A172 (cell line): ENCODE data around the gene RNF19B. TPM values are rescaled to one million over a fixed set of nuclear protein-coding genes. Genes with fewer than 3 reads are reported as not detected.
"Not testable (repeated sequence)": the region's sequence is repeated elsewhere in the genome, so short reads cannot be mapped to it uniquely, and the experiment has no call there.

Source experiments
- DNase-seq: peaks from one replicate; pipeline ENCODE4 v3.0.0-alpha.2; 2015; ENCODE audit warnings: low spot score
- total RNA-seq: library from RNA; depleted of rRNA; stranded (reverse); fragments of >200 nt; shearing (Covaris generic); gene quantifications from 2 replicates; pipeline ENCODE4 v1.2.3, GENCODE V29; 2014

Gene RNF19B
- total RNA-seq, 1 experiment from 2014 or later, result 7.9 TPM

DNA sequence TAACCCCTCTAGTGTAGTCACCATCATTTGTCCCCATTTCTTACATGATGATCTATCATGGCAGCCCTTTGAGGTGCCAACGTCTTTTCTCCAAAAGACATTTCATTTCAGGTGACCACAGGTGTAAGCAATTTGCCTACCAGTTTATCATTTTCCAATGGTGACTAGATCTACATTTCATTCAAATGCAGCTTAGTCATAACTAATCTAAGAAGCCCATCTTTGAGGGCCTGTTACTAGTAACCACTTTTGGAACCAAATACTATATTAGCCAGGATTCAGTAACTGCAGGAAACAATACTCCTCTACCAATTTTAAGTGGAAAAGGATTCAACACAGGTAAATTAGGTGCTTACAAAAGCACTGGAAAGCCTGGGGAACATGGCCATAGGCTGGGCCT lies 32.8 kb downstream of the RNF19B start:
- no peak for DNase-seq

DNA sequence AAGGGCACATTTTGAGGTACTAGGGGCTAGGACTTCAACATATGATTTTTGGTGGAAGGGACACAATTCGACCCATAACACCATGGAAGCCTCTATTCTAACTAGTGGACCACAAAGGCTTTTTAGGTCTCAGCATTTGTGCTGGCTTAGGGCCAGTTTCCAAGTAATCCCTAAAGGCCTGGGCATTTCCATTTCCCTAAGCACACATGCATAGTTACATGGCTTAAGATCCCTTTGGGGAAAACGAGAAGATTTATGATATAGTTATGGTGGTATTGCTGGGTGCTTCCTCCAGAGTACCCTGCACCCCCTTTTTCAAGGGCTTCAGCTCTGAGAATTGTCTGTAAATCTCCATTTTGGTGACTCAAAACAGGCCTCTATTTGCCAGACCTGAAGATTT lies 35.2 kb downstream of the RNF19B start:
- no peak for DNase-seq

DNA sequence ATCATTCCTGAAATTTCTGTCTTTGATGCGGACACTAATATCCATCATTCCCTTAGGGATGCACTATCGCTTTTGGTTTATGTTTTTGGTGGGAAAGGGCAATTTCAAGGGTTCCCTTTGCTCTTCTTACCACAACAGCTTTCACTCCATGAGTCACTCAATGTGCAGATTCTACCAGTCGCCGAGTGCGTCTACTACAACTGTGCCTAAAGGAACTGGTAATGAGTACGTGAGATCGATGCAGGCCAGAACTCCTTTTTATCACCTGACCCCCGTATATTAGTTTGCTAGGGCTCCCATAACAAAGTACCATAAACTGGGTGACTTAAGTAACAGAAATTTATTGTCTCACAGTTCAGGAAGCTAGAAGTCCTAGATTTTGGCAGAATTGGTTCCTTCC lies 35.9 kb downstream of the RNF19B start:
- no peak for DNase-seq

DNA sequence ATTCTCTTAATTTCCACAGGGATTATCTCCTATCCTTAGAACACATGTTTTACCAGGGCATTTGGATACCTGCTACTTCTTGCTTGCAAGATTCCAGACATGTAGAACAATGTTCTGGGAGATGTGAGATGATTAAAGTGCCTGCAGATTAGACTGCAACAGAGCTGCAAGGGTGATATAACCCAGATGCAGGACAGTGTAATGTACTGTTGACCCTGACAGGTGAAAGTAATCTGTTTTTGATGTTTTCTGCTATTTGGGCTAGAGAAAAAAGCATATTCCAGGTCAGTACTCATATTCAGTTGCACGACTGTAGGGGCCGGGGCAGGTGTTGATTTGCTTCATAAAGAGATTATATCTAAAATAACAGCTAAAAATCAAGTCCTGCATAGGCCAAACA lies 36.3 kb downstream of the RNF19B start:
- DNase-seq, result no peak

DNA sequence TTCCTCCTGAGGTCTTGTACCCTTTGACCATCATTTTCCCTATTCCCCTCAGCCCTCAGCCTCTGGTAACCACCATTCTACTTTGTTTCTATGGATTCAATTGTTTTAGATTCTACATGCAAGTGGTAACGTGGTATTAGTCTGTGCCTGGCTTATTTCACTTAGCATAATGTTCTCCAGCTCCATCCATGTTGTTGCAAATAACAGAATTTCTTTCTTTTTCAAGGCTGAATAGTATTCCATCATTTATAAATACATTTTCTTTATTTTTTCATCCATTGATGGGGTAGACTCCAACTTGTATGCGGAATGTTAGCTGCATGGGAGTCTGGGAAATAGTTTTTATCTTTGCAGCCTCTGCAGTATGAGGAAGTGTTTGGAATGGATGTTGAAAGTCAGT lies 37.2 kb downstream of the RNF19B start:
- DNase-seq, result no peak

DNA sequence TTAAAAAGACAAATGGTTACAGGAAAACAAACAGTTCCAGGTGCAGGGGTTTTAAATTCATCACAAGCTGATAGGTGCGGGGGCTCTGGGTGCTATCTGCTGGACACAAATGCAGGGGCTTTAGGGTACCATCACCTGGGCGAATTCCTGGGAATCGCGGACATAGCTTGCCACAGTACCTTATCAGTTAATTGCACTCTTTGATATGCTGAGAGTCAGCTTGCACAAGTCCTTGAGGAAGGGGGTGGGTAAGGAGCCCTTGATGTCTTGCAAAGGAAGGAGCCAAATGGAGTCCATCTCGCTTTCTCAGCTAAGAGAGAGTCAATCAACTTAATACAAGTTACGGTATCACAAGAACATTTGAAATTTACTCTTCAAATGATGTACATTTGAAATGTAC lies 38.0 kb downstream of the RNF19B start:
- DNase-seq, result no peak

DNA sequence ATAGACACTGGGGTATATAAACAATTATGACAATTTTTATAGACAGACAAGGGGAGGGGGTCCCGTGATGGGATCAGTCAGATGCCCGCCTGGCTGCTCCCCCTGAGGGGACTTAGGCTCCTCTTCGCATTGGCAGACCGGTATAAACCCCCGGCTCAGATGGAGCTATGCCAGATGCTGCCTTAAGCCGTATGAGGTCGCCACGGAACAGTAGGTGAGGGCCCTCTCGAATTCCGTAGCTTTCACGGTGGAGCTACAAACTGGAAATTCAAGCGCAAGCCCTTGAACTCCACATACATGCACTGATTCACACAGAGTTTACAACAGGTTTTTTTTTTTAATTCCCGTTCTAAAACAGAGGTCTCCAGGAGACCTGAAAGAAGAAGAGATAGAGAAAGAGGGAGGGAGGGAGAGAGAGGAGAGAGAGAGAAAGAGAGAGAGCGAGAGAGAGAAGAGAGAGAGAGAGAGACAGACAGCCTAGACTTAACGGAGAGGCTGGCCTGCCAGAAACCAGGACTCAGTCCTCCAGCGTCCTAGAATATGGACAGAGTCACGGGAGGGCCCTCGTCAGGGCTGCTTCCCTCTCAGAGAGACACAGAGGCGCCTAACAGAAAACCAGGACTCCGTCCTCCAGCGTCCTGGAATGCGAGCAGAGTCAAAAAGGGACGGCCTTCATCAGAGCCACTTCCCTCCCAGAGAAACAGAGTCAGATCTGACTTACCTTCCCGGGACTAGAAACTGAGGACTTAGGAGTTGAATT lies 39.0 kb downstream of the RNF19B start:
- no peak for DNase-seq

DNA sequence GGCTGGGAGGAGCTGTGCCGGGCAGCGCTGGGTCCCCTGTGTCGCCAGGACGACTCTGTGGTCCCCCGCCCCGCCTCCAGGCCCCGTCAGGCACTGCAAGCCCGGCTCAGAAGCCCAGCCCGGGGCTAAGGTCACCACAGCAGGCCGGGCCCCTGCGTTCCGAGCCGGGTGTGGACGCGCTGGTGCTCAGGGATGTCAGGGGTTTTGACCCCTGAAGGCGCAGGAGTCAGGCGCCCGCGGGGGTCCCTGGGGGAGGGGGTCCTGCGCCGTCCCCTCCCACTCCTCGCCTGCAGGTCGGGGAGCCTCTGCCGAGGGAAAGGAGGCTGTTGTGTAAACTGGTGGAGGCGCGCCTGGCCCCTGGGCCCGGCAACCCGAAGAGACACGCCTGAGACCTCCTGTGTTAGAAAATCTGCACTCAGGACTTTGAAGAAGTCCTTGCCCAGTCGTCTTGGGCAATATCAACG lies 39.7 kb downstream of the RNF19B start:
- no peak for DNase-seq

DNA sequence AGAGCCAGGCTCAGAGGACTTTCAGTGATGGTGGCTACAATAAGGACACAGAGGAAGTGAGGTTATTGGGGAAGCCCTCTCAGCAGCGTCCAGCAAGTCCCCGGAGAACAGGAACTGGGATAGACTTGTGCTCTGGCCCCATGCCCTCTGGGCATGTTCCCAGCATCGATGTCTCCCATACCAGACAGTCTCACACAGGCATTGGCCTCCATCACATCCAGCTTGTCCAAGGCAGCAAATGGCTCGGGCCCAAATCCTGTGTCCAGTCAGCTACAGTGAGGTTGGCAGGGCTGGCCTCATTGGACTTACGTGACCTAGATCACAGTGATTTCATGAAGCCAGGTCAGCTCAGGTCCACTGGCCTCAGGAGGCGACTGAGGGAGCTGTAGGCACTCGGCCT lies 43.8 kb downstream of the RNF19B start:
- DNase-seq, result no peak

DNA sequence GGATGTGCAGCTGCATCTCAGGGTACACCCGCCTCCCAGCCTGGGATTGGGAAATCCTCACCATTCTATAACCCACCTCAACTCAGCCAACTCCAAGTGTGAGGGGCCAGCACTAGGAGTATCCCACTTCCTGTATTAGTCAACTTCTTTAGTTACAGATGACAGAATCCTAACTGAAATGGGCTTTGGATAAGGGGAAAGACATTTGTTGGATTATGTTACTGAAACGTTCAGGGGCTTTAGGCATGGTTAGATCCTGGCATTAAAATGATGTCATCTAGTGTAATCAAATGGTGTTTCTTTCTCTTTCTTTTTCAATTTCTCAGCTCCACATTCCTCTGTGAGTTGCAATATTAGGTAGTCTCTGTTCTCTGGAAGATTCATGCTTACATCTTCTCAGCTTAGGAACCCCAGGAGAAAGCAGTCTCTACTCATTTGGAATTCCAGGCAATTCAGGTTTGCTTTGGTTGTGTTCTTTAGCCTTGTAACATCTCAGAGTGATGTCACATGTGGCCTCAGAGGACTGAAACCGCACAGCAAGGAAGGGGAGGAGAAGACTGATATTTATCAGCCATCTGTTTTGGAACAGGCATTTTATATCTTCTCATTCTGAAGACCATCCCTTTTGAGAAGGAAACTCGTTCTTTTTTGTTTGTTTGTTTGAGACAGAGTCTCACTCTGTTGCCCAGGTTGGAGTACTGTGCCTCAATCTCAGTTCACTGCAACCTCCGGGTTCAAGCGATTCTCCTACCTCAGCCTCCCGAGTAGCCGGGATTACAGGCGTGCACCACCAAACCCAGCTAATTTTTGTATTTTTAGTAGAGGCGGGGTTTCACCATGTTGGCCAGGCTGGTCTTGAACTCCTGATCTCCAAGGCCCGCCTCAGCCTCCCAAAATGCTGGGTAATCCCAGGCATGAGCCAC lies 44.5 kb downstream of the RNF19B start:
- DNase-seq, result no peak

DNA sequence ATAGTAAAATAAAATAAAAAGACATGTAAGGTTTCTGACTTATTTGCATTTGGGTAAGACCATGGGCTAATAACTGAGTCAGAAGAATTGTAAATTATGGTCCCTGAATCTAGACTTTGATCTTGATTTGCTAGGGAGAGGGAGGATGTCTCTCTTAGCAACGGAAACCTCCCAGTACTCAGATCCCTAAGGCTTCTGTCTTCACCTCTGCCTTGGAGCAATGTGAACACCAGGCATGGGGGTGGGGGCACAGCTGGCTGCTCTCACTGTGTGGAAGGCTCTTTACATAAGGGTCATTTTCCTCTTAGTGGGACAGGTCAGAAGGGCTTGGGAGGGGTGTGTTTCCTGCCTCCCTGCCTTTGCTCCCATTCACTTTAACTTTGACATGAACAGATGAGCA lies 46.4 kb downstream of the RNF19B start:
- no peak for DNase-seq

DNA sequence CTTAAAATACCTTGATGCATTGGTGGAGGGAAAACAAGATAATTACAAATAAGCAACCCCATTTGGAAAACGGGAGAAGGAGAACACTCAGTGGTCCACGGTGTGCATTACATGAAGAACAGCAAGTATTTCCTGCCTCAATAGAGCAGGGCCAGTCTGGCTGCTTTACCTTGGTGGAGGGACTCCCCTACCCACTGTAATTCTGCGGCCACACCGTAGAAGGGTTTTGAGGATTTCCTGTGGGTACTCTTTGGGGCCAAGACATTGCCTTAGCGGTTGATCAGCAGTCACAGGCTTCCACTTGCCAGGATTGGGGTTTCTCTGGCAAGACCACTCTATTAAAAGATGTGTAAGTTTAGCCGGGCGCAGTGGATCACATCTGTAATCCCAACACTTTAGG lies 47.1 kb downstream of the RNF19B start:
- no peak for DNase-seq

DNA sequence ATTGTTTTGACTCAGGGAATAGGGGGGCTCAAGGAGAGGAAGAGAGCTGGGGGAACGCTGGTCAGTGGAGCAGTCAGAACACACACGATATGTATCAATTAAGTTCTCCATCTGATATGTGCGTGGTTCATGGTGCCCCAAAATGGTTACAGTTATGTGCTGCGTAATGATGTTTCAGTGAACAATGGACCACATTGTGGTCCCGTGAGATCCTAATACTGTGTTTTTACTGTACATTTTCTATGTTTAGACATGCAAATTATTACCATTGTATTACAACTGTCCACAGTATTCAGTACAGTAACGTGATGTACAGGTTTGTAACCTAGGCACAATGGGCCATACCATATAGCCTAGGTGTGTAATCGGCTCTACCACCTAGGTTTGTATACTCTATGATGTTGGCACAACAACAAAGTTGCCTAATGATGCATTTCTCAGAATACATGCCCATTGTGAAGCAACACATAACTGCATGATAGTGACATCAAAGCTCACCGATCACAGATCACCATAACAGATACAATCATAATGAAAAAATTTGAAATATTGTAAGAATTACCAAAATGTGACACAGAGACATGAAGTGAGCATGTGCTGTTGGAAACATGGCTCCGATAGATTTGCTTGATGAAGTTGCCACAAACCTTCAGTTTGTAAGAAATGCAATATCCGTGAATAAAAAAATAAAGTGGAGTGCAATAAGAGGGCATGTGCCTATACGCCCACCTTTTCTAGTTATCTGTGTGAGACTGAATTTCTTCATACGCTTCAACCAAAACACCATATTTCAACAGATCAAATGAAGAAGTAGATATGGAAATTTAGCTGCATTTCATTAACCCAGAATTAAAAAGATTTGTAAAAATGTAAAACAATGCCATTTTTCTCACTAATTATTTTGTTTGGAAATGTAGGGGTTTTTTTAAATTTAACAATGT lies 48.6 kb downstream of the RNF19B start:
- no peak for DNase-seq

DNA sequence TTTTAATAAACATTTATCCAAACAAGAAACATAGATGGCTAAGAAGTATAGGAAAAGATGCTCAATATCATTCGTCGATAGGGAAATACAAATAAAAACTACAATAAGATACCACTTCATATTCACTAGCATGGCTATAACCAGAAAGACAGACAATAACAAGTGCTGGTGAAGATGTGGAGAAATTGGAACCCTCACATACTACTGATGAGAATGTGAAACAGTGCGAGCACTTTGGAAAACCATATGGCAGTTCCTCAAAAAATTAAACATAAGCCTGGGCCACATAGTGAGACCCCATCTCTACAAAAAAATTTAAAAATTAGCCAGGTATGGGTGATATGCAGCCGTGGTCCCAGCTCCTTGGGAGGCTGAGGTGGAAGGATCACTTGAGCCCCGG lies 54.3 kb downstream of the RNF19B start:
- no peak for DNase-seq

DNA sequence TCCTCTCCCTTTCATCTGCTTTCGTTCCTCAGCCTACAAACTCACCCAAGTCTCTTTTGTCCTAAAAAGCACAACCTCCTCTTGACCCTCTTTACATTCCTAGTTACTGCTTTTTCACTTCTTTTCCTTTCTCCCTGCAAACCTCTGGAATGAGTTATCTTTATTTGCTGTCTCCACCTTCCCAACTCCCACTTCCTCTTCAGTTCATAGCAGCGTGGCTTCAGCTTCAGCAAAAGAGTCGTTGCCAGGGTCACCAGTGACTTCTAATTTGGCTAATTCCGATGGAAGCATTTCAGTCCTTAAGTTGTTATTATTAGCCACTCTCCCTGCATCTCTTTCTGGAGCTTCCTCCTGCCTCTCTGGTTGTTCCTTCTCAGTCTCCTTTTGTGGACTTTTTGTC lies 57.2 kb downstream of the RNF19B start:
- peak; percentile 32 for DNase-seq

DNA sequence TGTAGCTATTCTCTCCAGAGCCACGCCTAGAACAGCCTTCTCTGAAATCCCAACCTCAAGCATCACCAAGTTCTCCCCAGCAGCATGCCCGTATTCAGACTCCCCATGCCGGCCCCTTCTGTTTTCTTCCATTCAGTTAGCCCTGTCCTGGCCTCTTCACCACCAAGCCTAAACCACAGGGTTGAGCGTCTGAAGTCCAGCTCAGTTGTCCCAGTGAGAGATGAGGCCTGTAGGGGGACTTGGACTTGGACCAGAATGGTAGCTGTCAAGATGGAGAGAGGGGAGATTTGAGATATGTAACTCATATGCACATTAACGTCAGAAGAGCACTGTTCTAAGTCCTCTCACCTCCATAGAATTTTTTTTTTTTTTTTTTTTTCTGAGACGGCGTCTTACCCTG lies 58.0 kb downstream of the RNF19B start:
- no peak for DNase-seq

DNA sequence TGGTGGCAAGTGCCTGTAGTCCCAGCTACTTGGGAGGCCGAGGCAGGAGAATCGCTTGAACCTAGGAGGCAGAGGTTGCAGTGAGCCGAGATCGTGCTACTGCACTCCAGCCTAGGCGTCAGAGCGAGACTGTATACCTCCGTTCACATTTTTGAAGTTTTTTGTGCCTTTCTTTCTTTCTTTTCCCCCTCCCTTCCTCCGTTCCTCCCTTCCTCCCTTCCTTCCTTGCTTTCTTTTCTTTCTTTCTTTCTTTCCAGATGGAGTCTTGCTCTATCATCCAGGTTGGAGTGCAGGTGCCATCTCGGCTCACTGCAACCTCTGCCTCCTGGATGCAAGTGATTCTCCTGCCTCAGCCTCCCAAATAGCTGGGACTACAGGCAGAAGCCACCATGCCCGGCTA lies 59.0 kb downstream of the RNF19B start:
- DNase-seq, result not testable (repeated sequence)

DNA sequence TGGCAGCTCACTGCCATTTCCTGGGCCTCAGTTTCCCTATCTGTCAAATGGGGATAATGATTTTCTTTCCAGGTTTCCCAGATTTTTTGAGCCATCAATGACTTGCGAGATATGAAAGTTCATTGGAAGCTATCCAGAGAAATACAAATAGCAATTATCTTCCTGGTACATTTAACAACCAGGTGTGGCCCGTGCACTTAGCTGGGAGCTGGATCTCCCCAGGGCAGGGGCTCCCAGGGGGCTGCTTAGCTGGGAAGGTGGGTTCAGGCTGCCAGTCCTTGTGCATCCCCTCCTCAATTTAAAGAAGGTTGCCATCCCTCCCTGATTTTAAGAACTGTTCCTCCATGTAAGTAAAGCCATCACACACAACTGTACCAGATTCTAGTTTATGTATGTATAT lies 59.8 kb downstream of the RNF19B start:
- DNase-seq, result no peak

DNA sequence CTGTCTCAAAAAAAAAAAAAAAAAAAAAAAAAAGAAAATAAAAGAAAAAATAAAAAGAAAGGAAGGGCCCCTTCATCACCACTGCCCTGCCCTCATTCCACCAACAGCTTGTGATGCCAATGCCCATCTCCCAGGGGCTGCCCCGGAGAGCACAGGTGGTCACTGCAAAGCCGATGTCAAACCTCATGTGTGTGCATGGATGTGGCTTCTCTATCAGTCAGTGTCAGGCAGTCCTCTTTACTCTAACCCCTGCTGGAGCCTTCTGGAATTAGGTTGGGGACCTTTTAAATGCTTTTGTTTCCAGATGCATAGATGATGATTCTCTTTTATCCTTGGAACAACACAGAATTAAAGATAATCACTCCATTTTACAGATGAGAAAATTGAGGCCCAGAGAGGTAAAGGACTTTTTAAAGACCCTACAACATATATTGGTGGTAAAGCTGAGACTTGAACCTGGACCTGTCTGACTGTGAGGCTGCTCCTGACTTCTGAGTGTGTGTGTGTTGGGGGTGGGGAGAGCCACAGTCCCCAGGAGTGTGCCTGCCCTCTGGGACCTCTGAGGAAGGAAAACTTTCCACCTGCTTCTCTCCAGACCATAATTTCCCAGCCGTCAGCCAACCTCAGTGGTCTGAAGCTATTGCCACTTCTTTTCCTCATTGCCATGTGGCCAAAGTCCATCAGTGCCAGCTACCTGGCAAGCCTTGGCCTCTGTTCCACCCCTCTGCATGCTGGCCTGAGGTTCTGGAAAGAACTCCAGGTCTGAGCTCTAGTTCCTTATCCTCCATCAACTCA lies 60.4 kb downstream of the RNF19B start:
- no peak for DNase-seq

DNA sequence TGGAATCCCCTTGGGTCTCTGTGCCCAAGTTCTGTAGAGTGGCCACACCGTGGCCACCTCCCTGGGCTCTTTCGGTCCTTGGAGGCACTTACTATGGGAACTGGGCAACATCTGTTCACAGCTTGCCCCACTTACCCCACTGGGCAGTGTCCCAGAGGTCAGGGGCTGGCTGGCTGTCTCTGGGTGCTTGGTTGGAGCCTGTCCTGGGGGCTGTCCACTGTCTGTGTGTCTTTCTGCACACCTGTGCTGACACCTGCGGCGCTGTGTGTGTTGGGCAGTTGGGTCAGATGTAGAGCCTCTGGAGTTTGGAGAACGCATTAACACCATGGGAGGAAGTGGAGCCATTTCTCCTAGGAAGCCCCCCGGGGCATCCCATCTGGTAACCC lies 62.1 kb downstream of the RNF19B start:
- no peak for DNase-seq
